Measurements from ENCODE around the gene PDZD2. TPM values are rescaled to one million over a fixed set of nuclear protein-coding genes. Genes with fewer than 3 reads are reported as not detected.

PDZD2 gene
- polyA plus RNA-seq, 1 donor from 2014 or later: 3.1 TPM

DNA sequence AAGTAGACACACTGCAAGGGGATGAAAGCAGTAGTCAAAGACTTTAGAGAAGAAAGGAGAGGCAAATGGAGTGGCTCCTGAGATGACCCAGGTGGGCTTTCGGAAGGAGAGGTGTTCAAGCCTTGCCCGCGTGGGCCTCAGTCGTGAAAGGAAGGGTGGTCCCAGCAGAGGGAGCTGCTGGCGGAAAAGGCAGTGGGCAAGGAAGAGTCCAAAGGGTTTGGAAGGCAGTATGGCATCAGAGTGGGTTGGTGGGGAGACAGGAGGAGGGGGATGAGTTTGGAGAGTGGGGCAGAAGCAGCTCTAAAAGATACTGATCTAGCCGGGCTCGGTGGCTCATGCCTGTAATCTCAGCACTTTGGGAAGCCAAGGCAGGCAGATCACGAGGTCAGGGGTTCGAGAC, 369.8 kb downstream of the PDZD2 start:
- Histone ChIP-seq H2AFZ (ENCODE audit: low read depth, low read length) (no peak overlapping the region), H3K4me2 (ENCODE audit: low read length) (no peak overlapping the region), H3K36me3 (ENCODE audit: insufficient read depth, low read length) (no peaks in the 10 kb centered on the region)

DNA sequence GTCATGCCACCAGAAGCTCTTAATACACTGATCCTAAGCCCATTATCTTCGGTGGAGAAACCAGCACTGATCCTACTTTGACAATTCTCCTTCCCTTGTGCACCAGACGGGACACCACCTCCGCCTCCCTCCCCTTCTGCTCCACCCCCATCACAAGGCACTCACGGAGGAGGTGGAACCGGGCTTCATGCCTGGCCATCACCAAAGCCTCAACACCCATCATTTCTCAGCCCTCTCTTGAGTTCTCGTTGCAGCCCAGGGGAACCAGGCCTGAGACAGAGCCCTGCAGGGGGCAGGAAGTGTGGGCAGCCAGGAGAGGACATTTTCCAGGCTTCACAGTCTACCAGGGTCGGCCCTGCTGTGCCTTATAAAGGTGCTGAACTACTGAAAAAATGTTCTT, 374.7 kb downstream of the PDZD2 start:
- H2AFZ ChIP-seq (ENCODE audit: low read depth, low read length): no peak overlapping the region
- no peak overlapping the region for H3K27ac ChIP-seq (ENCODE audit: low read length)
- H3K79me2 ChIP-seq (replicated peaks; ENCODE audit: insufficient read depth, low read length): no peaks in the 10 kb centered on the region
- no peaks in the 10 kb centered on the region for H3K9me2 ChIP-seq (ENCODE audit: insufficient read depth, low read length)
- no peaks in the 10 kb centered on the region for H4K20me1 ChIP-seq (ENCODE audit: insufficient read depth)
- no peaks in the 10 kb centered on the region for H3K36me3 ChIP-seq (ENCODE audit: insufficient read depth, low read length)
- no peaks in the 10 kb centered on the region for H3K9me3 ChIP-seq (ENCODE audit: low read length)
- H3F3A ChIP-seq (ENCODE audit: insufficient read depth, low read length, poor library complexity, severe bottlenecking): no peaks in the 10 kb centered on the region
- H3K27me3 ChIP-seq (ENCODE audit: insufficient read depth, low read depth, low read length): no peaks in the 10 kb centered on the region
- TF ChIP-seq EZH2 (IDR thresholded peaks at IDR 0.05; ENCODE audit: borderline replicate concordance, insufficient read depth, low read length, poor library complexity, severe bottlenecking): no peak
- H3K4me3 ChIP-seq (ENCODE audit: low read length): no peak overlapping the region
- no peak overlapping the region for H3K4me2 ChIP-seq (ENCODE audit: low read length)
- no peak overlapping the region for H3K9ac ChIP-seq (ENCODE audit: low read length)

More for the DNA sequence above, 369.8 kb downstream of the PDZD2 start:
- Histone ChIP-seq H4K20me1 (ENCODE audit: insufficient read depth) (no peaks in the 10 kb centered on the region), H3F3A (ENCODE audit: insufficient read depth, low read length, poor library complexity, severe bottlenecking) (no peaks in the 10 kb centered on the region), H3K9me3 (ENCODE audit: low read length) (no peaks in the 10 kb centered on the region), H3K79me2 (replicated peaks; ENCODE audit: insufficient read depth, low read length) (no peaks in the 10 kb centered on the region), H3K27ac (ENCODE audit: low read length) (no peak overlapping the region), H3K27me3 (ENCODE audit: insufficient read depth, low read depth, low read length) (no peaks in the 10 kb centered on the region), H3K9ac (ENCODE audit: low read length) (no peak overlapping the region), H3K4me3 (ENCODE audit: low read length) (no peak overlapping the region), H3K9me2 (ENCODE audit: insufficient read depth, low read length) (no peaks in the 10 kb centered on the region)
- TF ChIP-seq, protein P1, sequence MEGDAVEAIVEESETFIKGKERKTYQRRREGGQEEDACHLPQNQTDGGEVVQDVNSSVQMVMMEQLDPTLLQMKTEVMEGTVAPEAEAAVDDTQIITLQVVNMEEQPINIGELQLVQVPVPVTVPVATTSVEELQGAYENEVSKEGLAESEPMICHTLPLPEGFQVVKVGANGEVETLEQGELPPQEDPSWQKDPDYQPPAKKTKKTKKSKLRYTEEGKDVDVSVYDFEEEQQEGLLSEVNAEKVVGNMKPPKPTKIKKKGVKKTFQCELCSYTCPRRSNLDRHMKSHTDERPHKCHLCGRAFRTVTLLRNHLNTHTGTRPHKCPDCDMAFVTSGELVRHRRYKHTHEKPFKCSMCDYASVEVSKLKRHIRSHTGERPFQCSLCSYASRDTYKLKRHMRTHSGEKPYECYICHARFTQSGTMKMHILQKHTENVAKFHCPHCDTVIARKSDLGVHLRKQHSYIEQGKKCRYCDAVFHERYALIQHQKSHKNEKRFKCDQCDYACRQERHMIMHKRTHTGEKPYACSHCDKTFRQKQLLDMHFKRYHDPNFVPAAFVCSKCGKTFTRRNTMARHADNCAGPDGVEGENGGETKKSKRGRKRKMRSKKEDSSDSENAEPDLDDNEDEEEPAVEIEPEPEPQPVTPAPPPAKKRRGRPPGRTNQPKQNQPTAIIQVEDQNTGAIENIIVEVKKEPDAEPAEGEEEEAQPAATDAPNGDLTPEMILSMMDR (IDR thresholded peaks at IDR 0.05; ENCODE audit: poor library complexity, severe bottlenecking): no peak
- TF ChIP-seq SMC3 (conservative IDR thresholded peaks at IDR 0.05; ENCODE audit: poor library complexity): no peak
- no peak for TF ChIP-seq EZH2 (IDR thresholded peaks at IDR 0.05; ENCODE audit: borderline replicate concordance, insufficient read depth, low read length, poor library complexity, severe bottlenecking)
- no peak for TF ChIP-seq TAF1 (IDR thresholded peaks at IDR 0.05; ENCODE audit: low read depth)
- TF ChIP-seq, protein P2, sequence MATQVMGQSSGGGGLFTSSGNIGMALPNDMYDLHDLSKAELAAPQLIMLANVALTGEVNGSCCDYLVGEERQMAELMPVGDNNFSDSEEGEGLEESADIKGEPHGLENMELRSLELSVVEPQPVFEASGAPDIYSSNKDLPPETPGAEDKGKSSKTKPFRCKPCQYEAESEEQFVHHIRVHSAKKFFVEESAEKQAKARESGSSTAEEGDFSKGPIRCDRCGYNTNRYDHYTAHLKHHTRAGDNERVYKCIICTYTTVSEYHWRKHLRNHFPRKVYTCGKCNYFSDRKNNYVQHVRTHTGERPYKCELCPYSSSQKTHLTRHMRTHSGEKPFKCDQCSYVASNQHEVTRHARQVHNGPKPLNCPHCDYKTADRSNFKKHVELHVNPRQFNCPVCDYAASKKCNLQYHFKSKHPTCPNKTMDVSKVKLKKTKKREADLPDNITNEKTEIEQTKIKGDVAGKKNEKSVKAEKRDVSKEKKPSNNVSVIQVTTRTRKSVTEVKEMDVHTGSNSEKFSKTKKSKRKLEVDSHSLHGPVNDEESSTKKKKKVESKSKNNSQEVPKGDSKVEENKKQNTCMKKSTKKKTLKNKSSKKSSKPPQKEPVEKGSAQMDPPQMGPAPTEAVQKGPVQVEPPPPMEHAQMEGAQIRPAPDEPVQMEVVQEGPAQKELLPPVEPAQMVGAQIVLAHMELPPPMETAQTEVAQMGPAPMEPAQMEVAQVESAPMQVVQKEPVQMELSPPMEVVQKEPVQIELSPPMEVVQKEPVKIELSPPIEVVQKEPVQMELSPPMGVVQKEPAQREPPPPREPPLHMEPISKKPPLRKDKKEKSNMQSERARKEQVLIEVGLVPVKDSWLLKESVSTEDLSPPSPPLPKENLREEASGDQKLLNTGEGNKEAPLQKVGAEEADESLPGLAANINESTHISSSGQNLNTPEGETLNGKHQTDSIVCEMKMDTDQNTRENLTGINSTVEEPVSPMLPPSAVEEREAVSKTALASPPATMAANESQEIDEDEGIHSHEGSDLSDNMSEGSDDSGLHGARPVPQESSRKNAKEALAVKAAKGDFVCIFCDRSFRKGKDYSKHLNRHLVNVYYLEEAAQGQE (IDR thresholded peaks at IDR 0.05; ENCODE audit: borderline replicate concordance): no peak
- no peak for TF ChIP-seq EP300 (conservative IDR thresholded peaks at IDR 0.05; ENCODE audit: poor library complexity, severe bottlenecking)
- no peak for TF ChIP-seq POLR2AphosphoS5 (IDR thresholded peaks at IDR 0.05)
- no peak for TF ChIP-seq RAD21 (conservative IDR thresholded peaks at IDR 0.05)
- no peak for TF ChIP-seq MXI1 (conservative IDR thresholded peaks at IDR 0.05; ENCODE audit: poor library complexity, severe bottlenecking)
